Loucy (cell line): ENCODE results near the gene ANO6.

Experiments used
- EZH2phosphoT487 ChIP-seq: fragments of 200-600 bp; IDR thresholded peaks from 2 replicates; pipeline ENCODE4 v1.6.1; 2018; ENCODE audit warnings: antibody characterized with exemption, mild to moderate bottlenecking, moderate library complexity, borderline replicate concordance
- TF ChIP-seq, protein P1 (sequence below): fragments of 200-600 bp; sonication (generic); conservative IDR thresholded peaks from 2 replicates; pipeline ENCODE4 v1.5.1; 2014; ENCODE audit warnings: mild to moderate bottlenecking, antibody characterized with exemption, low read length

GRCh38 chr12:45189766-45190403 lies 26.0 kb upstream of the ANO6 start:
- TF ChIP-seq EZH2phosphoT487, result no peak
- TF ChIP-seq, protein P1, sequence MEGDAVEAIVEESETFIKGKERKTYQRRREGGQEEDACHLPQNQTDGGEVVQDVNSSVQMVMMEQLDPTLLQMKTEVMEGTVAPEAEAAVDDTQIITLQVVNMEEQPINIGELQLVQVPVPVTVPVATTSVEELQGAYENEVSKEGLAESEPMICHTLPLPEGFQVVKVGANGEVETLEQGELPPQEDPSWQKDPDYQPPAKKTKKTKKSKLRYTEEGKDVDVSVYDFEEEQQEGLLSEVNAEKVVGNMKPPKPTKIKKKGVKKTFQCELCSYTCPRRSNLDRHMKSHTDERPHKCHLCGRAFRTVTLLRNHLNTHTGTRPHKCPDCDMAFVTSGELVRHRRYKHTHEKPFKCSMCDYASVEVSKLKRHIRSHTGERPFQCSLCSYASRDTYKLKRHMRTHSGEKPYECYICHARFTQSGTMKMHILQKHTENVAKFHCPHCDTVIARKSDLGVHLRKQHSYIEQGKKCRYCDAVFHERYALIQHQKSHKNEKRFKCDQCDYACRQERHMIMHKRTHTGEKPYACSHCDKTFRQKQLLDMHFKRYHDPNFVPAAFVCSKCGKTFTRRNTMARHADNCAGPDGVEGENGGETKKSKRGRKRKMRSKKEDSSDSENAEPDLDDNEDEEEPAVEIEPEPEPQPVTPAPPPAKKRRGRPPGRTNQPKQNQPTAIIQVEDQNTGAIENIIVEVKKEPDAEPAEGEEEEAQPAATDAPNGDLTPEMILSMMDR, result no peak
